ENCODE measurements around the gene PKN1. TPM values are rescaled to one million over a fixed set of nuclear protein-coding genes. Genes with fewer than 3 reads are reported as not detected.

PKN1 gene
- total RNA-seq, 2 donors from 2014 or later, result 103 to 141 TPM

DNA sequence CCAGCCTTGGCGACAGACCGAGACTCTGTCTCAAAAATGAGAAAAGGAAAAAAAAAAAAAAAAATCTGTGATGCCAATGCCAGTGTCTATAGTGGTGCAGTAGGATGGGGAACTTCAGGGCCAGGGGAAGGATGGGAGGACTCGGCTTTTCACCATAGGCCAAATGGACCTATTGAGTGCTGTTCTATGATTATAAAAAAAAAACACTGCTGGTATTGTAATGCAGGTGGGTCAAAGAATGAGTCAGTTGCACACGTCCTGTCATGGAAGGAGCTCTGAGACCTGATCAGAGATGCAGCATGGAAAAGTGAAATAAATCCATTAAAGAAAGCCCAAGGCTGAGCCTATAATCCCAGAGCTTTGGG lies 78.1 kb downstream of the PKN1 start:
- H3K4me3 Mint-ChIP-seq, result no peak overlapping the region
- DNase-seq, result no peak
- no peak overlapping the region for H3K4me3 ChIP-seq (ENCODE audit: low read length)
- WGBS, 2 experiments (ENCODE audit: insufficient coverage in 1 of 2, insufficient read length in 1 of 2), result 88 to 95% methylated on average over 4 of the region's 4 CpGs
- no peak for TF ChIP-seq CTCF (conservative IDR thresholded peaks at IDR 0.05)
- no peaks in the 10 kb centered on the region for H3K27me3 Mint-ChIP-seq (ENCODE audit: insufficient read depth)
- no peaks in the 10 kb centered on the region for H3K27me3 ChIP-seq (ENCODE audit: control insufficient read depth, insufficient read depth, low read length, poor library complexity, severe bottlenecking)
- H3K9me3 ChIP-seq (ENCODE audit: control insufficient read depth, low read length), result no peaks in the 10 kb centered on the region
- peaks cover 31% of the 10 kb centered on the region for H3K36me3 ChIP-seq (ENCODE audit: control insufficient read depth, insufficient read depth, low read length)
- H3K9ac ChIP-seq (ENCODE audit: extremely low read depth, low read length, poor library complexity, severe bottlenecking), result no peak overlapping the region
- peaks cover 18% of the 10 kb centered on the region for H3K4me1 Mint-ChIP-seq
- no peaks in the 10 kb centered on the region for H3K9me3 Mint-ChIP-seq
- peaks cover 3% of the 10 kb centered on the region for H3K4me1 ChIP-seq (ENCODE audit: control insufficient read depth, insufficient read depth, low read length)
- peaks cover 18% of the 10 kb centered on the region for H3K36me3 Mint-ChIP-seq (ENCODE audit: low read depth)
- no peak overlapping the region for H3K27ac Mint-ChIP-seq
- no peak overlapping the region for H3K27ac ChIP-seq (ENCODE audit: low read depth, low read length)

DNA sequence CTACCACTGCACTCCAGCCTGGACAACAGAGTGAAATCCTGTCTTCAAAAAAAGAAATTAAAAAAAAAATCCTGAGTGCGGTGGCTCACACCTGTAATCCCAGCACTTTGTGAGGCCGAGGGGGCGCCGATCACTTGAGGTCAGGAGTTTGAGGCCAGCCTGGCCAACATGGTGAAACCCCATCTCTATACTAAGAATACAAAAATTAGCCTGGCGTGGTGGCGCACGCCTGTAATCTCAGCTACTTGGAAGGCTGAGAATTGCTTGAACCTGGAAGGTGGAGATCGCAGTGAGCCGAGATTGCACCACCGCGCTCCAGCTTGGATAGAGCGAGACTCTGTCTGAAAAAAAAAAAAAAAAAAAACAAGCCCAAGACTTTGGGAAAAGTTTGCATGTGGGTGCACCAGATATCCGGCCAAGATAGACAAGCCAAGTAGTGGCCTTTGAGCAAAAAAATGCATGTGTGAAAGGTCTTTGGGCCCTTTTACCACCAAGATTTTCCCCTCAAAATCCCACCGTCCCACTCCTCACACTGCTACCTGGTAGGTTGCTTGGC lies 79.4 kb downstream of the PKN1 start:
- Histone ChIP-seq H3K9ac (ENCODE audit: extremely low read depth, low read length, poor library complexity, severe bottlenecking) (no peak overlapping the region), H3K4me1 (ENCODE audit: control insufficient read depth, insufficient read depth, low read length) (peaks cover 8% of the 10 kb centered on the region), H3K4me3 (ENCODE audit: low read length) (no peak overlapping the region), H3K9me3 (ENCODE audit: control insufficient read depth, low read length) (no peaks in the 10 kb centered on the region), H3K36me3 (ENCODE audit: control insufficient read depth, insufficient read depth, low read length) (peaks cover 39% of the 10 kb centered on the region), H3K27ac (ENCODE audit: low read depth, low read length) (no peak overlapping the region), H3K27me3 (ENCODE audit: control insufficient read depth, insufficient read depth, low read length, poor library complexity, severe bottlenecking) (no peaks in the 10 kb centered on the region)
- Mint-ChIP-seq H3K9me3 (no peaks in the 10 kb centered on the region), H3K36me3 (ENCODE audit: low read depth) (peaks cover 25% of the 10 kb centered on the region), H3K4me3 (no peak overlapping the region), H3K4me1 (peaks cover 27% of the 10 kb centered on the region), H3K27me3 (ENCODE audit: insufficient read depth) (no peaks in the 10 kb centered on the region), H3K27ac (no peak overlapping the region)
- TF ChIP-seq CTCF (conservative IDR thresholded peaks at IDR 0.05), result no peak
- 95 to 96% methylated on average over 10 to 14 of the region's 14 CpGs for WGBS, 2 experiments (ENCODE audit: insufficient coverage in 1 of 2, insufficient read length in 1 of 2)
- DNase-seq, result no peak

DNA sequence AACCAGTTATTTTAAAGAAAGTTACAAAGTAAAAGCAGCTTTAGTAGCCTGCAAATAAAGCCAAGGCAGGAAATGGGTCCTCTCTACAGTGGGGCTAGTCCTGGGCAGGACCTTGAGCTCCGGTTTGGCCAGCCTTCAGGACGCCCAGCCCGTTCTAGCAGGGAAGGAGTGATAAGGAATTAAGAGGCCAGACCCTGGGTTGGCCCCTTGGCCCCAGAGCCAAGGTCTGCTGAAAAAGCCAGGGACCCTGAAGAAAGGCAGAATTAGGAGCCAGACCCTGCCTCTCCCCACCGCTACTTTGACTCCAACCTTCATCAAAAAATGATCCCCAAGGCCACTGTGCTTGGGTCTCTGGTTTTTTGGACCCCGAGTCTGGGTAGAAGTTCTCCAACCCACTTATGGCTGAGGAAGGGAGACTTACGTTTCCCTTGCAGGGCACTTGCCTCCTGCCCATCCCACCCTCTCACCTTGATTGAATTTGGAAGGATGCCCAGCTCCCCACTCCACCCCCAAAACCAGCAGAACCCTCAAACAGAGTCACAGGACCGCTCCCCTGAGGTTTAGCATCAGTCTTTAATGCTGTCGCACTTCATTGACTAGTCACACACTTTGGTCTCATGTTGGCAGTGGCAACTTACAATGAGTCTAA lies 81.2 kb downstream of the PKN1 start:
- Histone ChIP-seq H3K4me1 (ENCODE audit: control insufficient read depth, insufficient read depth, low read length) (peaks cover 8% of the 10 kb centered on the region), H3K9me3 (ENCODE audit: control insufficient read depth, low read length) (no peaks in the 10 kb centered on the region), H3K36me3 (ENCODE audit: control insufficient read depth, insufficient read depth, low read length) (peaks cover 39% of the 10 kb centered on the region), H3K4me3 (ENCODE audit: low read length) (no peak overlapping the region), H3K27ac (ENCODE audit: low read depth, low read length) (no peak overlapping the region), H3K27me3 (ENCODE audit: control insufficient read depth, insufficient read depth, low read length, poor library complexity, severe bottlenecking) (no peaks in the 10 kb centered on the region), H3K9ac (ENCODE audit: extremely low read depth, low read length, poor library complexity, severe bottlenecking) (no peak overlapping the region)
- 93 to 97% methylated on average over 6 to 8 of the region's 8 CpGs for WGBS, 2 experiments (ENCODE audit: insufficient coverage in 1 of 2, insufficient read length in 1 of 2)
- Mint-ChIP-seq H3K27ac (no peak overlapping the region), H3K4me1 (peaks cover 27% of the 10 kb centered on the region), H3K4me3 (no peak overlapping the region), H3K9me3 (no peaks in the 10 kb centered on the region), H3K36me3 (ENCODE audit: low read depth) (peaks cover 25% of the 10 kb centered on the region), H3K27me3 (ENCODE audit: insufficient read depth) (no peaks in the 10 kb centered on the region)
- no peak for DNase-seq
- TF ChIP-seq CTCF (conservative IDR thresholded peaks at IDR 0.05), result no peak
